Prostate gland (tissue), 2 donors: ENCODE data around the gene PVR.

Experiments used
- CTCF ChIP-seq, 4 experiments: fragments of 200-600 bp in 2 of 4; fragments of 450-650 bp in 2 of 4; sonication (generic) in 2 of 4; IDR thresholded peaks; 1 replicate in 3 of 4; 2 replicates in 1 of 4; pipeline ENCODE4 v1.5.1; 2016 to 2019; ENCODE audit warnings: antibody characterized with exemption in 4 of 4, mild to moderate bottlenecking in 2 of 4, moderate library complexity in 2 of 4
- POLR2A ChIP-seq: fragments of 450-650 bp; IDR thresholded peaks from one replicate; pipeline ENCODE4 v1.6.1; 2016; ENCODE audit warnings: antibody characterized with exemption, mild to moderate bottlenecking

- TF ChIP-seq POLR2A = no peak
- TF ChIP-seq CTCF (IDR thresholded peaks at IDR 0.05) = no peak
These were observed 61.3 kb downstream of the PVR start for GRCh38 chr19:44704982-44705381.
